ENCODE measurements around the gene TRIM37. TPM values are rescaled to one million over a fixed set of nuclear protein-coding genes. Genes with fewer than 3 reads are reported as not detected.
A peak's percentile ranks its signal among the peaks of the same experiment; 100 is the strongest.

TRIM37 gene
- total RNA-seq, 1 donor from 2014 or later: 86.4 TPM

DNA sequence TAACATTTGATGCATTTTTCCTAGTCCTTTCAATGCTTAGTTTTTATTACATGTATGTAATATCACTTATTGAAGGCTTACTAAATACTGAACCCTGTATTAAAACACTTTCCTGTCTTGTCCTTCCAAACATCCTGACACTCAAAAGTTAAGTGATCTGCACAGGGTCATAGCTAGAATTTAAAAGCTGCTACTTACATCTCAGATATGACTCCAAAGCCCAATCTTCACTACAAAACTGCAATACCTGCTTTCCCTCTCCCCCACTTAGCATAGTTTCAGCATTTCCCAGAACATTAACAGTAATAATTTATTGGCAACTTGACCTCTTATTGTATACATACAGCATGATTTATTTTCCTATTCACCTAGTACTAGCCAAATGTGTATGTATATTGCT, 4.3 kb upstream of the TRIM37 start:
- Histone ChIP-seq H3F3A (ENCODE audit: low read depth) (peaks cover 45% of the 10 kb centered on the region), H3K79me2 (ENCODE audit: low read depth) (peaks cover 52% of the 10 kb centered on the region), H4K20me1 (ENCODE audit: low read depth) (peaks cover 25% of the 10 kb centered on the region), H2AFZ (replicated peaks) (no peak overlapping the region), H3K27ac (no peak overlapping the region), H3K27me3 (no peaks in the 10 kb centered on the region), H3K9me3 (ENCODE audit: low read depth) (no peaks in the 10 kb centered on the region), H3K9ac (no peak overlapping the region), H3K4me2 (no peak overlapping the region), H3K4me1 (no peaks in the 10 kb centered on the region), H3K36me3 (peaks cover 30% of the 10 kb centered on the region), H3K4me3 (no peak overlapping the region)
- peaks cover 6% of the 10 kb centered on the region for H3K4me1 Mint-ChIP-seq
- H3K27me3 Mint-ChIP-seq (ENCODE audit: insufficient read depth, low read depth): peaks cover 5% of the 10 kb centered on the region
- TF ChIP-seq EZH2 (IDR thresholded peaks at IDR 0.05): no peak
- no peak for TF ChIP-seq EZH2phosphoT487 (IDR thresholded peaks at IDR 0.05)
- TF ChIP-seq, protein P1, sequence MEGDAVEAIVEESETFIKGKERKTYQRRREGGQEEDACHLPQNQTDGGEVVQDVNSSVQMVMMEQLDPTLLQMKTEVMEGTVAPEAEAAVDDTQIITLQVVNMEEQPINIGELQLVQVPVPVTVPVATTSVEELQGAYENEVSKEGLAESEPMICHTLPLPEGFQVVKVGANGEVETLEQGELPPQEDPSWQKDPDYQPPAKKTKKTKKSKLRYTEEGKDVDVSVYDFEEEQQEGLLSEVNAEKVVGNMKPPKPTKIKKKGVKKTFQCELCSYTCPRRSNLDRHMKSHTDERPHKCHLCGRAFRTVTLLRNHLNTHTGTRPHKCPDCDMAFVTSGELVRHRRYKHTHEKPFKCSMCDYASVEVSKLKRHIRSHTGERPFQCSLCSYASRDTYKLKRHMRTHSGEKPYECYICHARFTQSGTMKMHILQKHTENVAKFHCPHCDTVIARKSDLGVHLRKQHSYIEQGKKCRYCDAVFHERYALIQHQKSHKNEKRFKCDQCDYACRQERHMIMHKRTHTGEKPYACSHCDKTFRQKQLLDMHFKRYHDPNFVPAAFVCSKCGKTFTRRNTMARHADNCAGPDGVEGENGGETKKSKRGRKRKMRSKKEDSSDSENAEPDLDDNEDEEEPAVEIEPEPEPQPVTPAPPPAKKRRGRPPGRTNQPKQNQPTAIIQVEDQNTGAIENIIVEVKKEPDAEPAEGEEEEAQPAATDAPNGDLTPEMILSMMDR (IDR thresholded peaks at IDR 0.05): no peak
- DNase-seq (ENCODE audit: low spot score): no peak
- H3K36me3 Mint-ChIP-seq: peaks cover 28% of the 10 kb centered on the region
- no peak overlapping the region for H3K4me3 Mint-ChIP-seq
- no peaks in the 10 kb centered on the region for H3K9me3 Mint-ChIP-seq
- H3K27ac Mint-ChIP-seq: no peak overlapping the region

DNA sequence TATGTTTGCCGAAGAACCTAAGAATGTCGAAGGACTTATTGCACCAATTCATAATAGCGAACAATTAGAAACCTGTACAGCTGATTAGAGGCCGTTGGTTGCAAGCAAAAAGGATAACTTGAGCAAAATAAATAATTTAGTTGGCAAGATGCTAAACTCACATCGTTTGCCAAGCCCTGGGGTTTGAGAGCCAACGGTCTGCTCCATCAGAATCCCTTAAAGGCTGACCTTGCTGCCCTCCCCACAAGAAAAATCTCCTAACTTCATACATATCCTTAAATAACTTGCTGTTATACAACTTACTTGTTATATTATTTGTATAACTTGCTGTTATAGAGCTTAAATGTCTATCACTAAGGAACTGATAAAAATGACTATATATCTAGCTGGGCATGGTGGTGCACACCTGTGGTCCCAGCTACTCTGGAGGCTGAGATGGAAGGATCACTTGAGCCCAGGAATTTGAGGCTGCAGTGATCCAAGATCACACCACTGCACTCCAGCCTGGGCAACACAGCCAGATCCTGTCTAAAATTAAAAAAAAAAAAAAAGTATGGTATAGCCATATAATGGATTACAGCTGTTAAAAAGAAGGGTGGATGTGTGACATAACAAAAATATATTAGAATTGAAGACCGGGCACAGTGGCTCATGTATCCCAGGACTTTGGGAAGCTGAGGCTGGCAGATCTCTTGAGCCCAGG, 1.9 kb upstream of the TRIM37 start:
- Histone ChIP-seq H3F3A (ENCODE audit: low read depth) (peaks cover 49% of the 10 kb centered on the region), H3K4me2 (no peak overlapping the region), H3K4me3 (no peak overlapping the region), H3K9me3 (ENCODE audit: low read depth) (no peaks in the 10 kb centered on the region), H2AFZ (replicated peaks) (no peak overlapping the region), H3K79me2 (ENCODE audit: low read depth) (peaks cover 52% of the 10 kb centered on the region), H3K4me1 (peaks cover 14% of the 10 kb centered on the region), H3K9ac (no peak overlapping the region), H4K20me1 (ENCODE audit: low read depth) (peaks cover 24% of the 10 kb centered on the region), H3K36me3 (peaks cover 22% of the 10 kb centered on the region), H3K27me3 (no peaks in the 10 kb centered on the region), H3K27ac (no peak overlapping the region)
- H3K9me3 Mint-ChIP-seq: no peaks in the 10 kb centered on the region
- H3K36me3 Mint-ChIP-seq: peaks cover 19% of the 10 kb centered on the region
- peak overlapping the region; percentile 48 for H3K4me3 Mint-ChIP-seq
- H3K27ac Mint-ChIP-seq: no peak overlapping the region
- DNase-seq (ENCODE audit: low spot score): peak; percentile 2
- H3K27me3 Mint-ChIP-seq (ENCODE audit: insufficient read depth, low read depth): peaks cover 5% of the 10 kb centered on the region
- peaks cover 19% of the 10 kb centered on the region for H3K4me1 Mint-ChIP-seq
- TF ChIP-seq EZH2 (IDR thresholded peaks at IDR 0.05) (no peak), EZH2phosphoT487 (IDR thresholded peaks at IDR 0.05) (no peak)
- TF ChIP-seq, protein P1 (IDR thresholded peaks at IDR 0.05): no peak

DNA sequence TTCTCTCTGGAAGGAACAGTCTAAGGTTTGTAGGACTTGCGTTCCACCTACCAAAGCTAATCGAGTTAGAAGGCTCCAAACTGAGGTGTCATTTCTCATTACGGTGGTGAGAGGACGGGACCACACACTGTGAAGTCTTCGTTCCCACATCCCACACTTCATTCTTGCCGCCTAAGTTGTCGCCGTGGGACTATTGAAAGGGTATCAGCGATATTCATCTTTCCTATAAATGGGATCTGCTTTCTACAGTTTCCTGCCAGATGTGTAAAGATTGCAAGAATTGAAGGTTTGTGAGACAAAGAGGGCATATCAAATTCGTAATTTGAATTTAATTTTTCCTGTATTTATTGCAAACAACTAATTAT, 608 bp upstream of the TRIM37 start:
- H3K36me3 Mint-ChIP-seq: peaks cover 19% of the 10 kb centered on the region
- H3K79me2 ChIP-seq (ENCODE audit: low read depth): peaks cover 51% of the 10 kb centered on the region
- peaks cover 19% of the 10 kb centered on the region for H3K36me3 ChIP-seq
- H3K27ac ChIP-seq: peak overlapping the region; percentile 61
- H3K4me1 ChIP-seq: peaks cover 14% of the 10 kb centered on the region
- peak overlapping the region; percentile 12 for H3K9ac ChIP-seq
- DNase-seq (ENCODE audit: low spot score): no peak
- no peak for TF ChIP-seq EZH2 (IDR thresholded peaks at IDR 0.05)
- TF ChIP-seq, protein P1 (IDR thresholded peaks at IDR 0.05): no peak
- no peak for TF ChIP-seq EZH2phosphoT487 (IDR thresholded peaks at IDR 0.05)
- H3K27me3 ChIP-seq: no peaks in the 10 kb centered on the region
- H3K4me3 ChIP-seq: peak overlapping the region; percentile 77
- no peak overlapping the region for H2AFZ ChIP-seq (replicated peaks)
- peaks cover 46% of the 10 kb centered on the region for H3F3A ChIP-seq (ENCODE audit: low read depth)
- peaks cover 5% of the 10 kb centered on the region for H3K27me3 Mint-ChIP-seq (ENCODE audit: insufficient read depth, low read depth)
- peak overlapping the region; percentile 99 for H3K4me3 Mint-ChIP-seq
- H3K4me2 ChIP-seq: peak overlapping the region; percentile 98
- no peak overlapping the region for H3K27ac Mint-ChIP-seq
- H3K4me1 Mint-ChIP-seq: peaks cover 19% of the 10 kb centered on the region
- H3K9me3 Mint-ChIP-seq: no peaks in the 10 kb centered on the region
- peaks cover 21% of the 10 kb centered on the region for H4K20me1 ChIP-seq (ENCODE audit: low read depth)
- H3K9me3 ChIP-seq (ENCODE audit: low read depth): no peaks in the 10 kb centered on the region
